ENCODE results near the gene TRPM6. TPM values are rescaled to one million over a fixed set of nuclear protein-coding genes. Genes with fewer than 3 reads are reported as not detected.

TRPM6 gene
- total and polyA plus RNA-seq, 3 donors from 2014 or later = 2.8 to 6.7 (median 4.2) TPM

DNA sequence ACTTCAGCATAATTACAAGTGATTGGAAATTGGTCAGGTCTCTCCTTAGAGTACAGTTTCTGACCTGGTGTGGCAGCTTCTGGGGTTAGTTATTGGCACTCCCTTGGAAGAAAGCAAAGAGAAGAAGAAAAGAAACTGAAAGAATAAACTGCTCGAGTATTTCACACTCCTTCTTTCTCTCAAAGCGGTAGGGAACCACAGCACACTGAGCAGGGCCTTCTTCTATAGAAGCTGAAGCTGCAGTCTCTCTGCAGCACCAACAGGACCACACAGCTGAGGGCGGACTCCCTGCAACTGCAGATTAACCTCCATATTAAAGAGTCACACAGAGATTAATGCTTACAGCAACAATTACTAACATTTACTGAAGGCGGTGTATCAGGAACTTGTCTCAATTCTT is 152.0 kb downstream of the TRPM6 start:
- H3K36me3 ChIP-seq (ENCODE audit: low read depth, missing control alignments) = no peaks in the 10 kb centered on the region
- H3K9me3 ChIP-seq = no peaks in the 10 kb centered on the region
- TF ChIP-seq CTCF (IDR thresholded peaks at IDR 0.05) (no peak), POLR2A (IDR thresholded peaks at IDR 0.05) (no peak)
- 74 to 78% methylated on average over 4 of the region's 4 CpGs for WGBS, 2 donors
- intact Hi-C loops (cut with DNase I; ENCODE audit: low total_unique reads) = no loop called here
- no peak overlapping the region for H3K4me3 ChIP-seq
- H3K4me1 ChIP-seq = no peaks in the 10 kb centered on the region
- DNase-seq = no peak
- H3K27ac ChIP-seq = no peak overlapping the region
- no peaks in the 10 kb centered on the region for H3K27me3 ChIP-seq

- 22 to 40% methylated on average over 9 of the region's 9 CpGs for WGBS, 2 donors
Measured at GRCh38 chr9:74729136-74729695, 158.5 kb downstream of the TRPM6 start.

GRCh38 chr9:74728176-74728575 is 159.5 kb downstream of the TRPM6 start:
- DNase-seq = no peak
- no peak overlapping the region for H3K27ac ChIP-seq
- WGBS, 2 donors = 80 to 89% methylated on average over 7 of the region's 7 CpGs

More at GRCh38 chr9:74729136-74729695, 158.5 kb downstream of the TRPM6 start:
- DNase-seq = peak; percentile 31
- H3K27me3 ChIP-seq = no peaks in the 10 kb centered on the region
- no peak for TF ChIP-seq POLR2A (IDR thresholded peaks at IDR 0.05)
- no peak for TF ChIP-seq CTCF (IDR thresholded peaks at IDR 0.05)
- intact Hi-C loops (cut with DNase I; ENCODE audit: low total_unique reads) = no loop called here
- no peaks in the 10 kb centered on the region for H3K4me1 ChIP-seq
- H3K27ac ChIP-seq = no peak overlapping the region
- H3K36me3 ChIP-seq (ENCODE audit: low read depth, missing control alignments) = no peaks in the 10 kb centered on the region
- H3K4me3 ChIP-seq = no peak overlapping the region
- no peaks in the 10 kb centered on the region for H3K9me3 ChIP-seq

DNA sequence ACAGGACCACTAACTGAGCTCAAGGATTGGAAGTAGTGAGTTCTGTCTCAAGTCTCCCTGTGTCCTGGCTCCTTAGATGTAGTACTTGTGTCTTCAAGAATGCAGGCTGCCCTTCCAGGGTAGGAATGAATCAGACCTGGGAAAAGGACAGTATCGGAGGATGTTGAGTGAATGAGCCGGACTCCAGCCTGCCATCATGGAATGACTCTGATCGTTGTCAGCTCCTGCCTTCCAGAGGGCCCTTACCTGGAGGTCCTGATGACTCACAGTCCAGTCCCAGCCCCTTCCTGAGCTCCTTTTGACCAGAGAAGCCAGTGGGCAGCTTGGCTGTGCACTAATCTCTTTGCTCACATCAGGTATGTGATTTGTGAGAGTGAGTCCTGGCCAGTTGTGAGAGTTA is 161.1 kb downstream of the TRPM6 start:
- WGBS, 2 donors = 98 to 100% methylated on average over 3 of the region's 3 CpGs
- Histone ChIP-seq H3K9me3 (no peaks in the 10 kb centered on the region), H3K27ac (no peak overlapping the region), H3K4me1 (no peaks in the 10 kb centered on the region), H3K4me3 (no peak overlapping the region), H3K27me3 (no peaks in the 10 kb centered on the region), H3K36me3 (ENCODE audit: low read depth, missing control alignments) (no peaks in the 10 kb centered on the region)
- no peak for DNase-seq
- intact Hi-C loops (cut with DNase I; ENCODE audit: low total_unique reads) = no loop called here
- no peak for TF ChIP-seq POLR2A (IDR thresholded peaks at IDR 0.05)
- no peak for TF ChIP-seq CTCF (IDR thresholded peaks at IDR 0.05)

More at GRCh38 chr9:74728176-74728575, 159.5 kb downstream of the TRPM6 start:
- Histone ChIP-seq H3K4me3 (no peak overlapping the region), H3K9me3 (no peaks in the 10 kb centered on the region), H3K27me3 (no peaks in the 10 kb centered on the region), H3K36me3 (ENCODE audit: low read depth, missing control alignments) (no peaks in the 10 kb centered on the region), H3K4me1 (no peaks in the 10 kb centered on the region)
- intact Hi-C loops (cut with DNase I; ENCODE audit: low total_unique reads) = no loop called here
- TF ChIP-seq CTCF (IDR thresholded peaks at IDR 0.05) = no peak
- no peak for TF ChIP-seq POLR2A (IDR thresholded peaks at IDR 0.05)

DNA sequence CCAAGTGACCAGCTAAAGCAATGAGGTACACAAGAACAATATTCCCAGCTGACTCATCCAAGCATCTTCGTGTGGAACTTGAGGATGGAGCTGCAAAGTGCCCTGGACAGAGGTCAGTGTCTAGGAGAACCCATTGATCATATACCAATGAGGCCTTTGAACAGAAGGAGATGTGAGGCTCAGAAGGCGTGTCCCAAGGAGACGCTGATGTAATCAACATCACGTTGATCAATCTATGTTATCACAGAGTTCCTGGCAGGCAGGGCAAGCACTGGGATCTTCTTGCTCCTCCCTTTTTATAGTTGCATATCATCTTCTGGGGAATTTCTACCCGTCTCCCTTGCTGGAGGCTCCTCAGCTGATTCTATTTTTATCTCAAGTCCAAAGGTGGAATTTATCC is 163.4 kb downstream of the TRPM6 start:
- Histone ChIP-seq H3K9me3 (no peaks in the 10 kb centered on the region), H3K27ac (no peak overlapping the region), H3K36me3 (ENCODE audit: low read depth, missing control alignments) (no peaks in the 10 kb centered on the region)

More for the DNA sequence above, 163.4 kb downstream of the TRPM6 start:
- no peak for DNase-seq
- TF ChIP-seq POLR2A (IDR thresholded peaks at IDR 0.05) = no peak
- TF ChIP-seq CTCF (IDR thresholded peaks at IDR 0.05) = no peak
- intact Hi-C loops (cut with DNase I; ENCODE audit: low total_unique reads) = no loop called here
- WGBS, 2 donors = 68 to 72% methylated on average over 5 of the region's 5 CpGs
- no peak overlapping the region for H3K4me3 ChIP-seq
- H3K27me3 ChIP-seq = no peaks in the 10 kb centered on the region
- H3K4me1 ChIP-seq = no peaks in the 10 kb centered on the region

All from testis (tissue), 3 donors.